Measurements from ENCODE around the gene PDCD1.

PDCD1 gene

DNA sequence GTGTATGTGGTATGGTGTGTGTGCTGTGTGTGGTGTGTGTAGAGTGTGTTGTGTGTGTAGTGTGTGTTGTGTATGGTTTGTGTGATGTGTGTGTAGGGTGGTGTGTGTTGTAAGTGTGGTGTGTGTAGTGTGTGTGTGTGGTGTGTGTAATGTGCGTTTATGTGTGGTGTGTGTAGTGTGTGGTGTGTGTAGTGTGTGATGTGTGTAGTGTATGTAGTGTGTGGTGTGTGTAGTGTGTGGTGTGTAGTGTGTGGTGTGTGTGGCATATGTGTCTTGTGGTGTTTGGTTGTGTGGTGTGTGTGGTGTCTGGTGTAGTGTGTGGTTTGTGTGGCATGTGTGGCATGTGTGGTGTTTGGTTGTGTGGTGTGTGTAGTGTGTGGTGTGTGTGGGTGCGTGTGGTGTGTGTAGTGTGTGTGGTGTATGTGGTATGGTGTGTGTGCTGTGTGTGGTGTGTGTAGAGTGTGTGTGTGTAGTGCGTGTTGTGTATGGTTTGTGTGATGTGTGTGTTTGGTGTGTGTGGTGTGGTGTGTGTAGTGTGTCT is 6.8 kb upstream of the PDCD1 start:
- DNase-seq (ENCODE audit: low read depth), result no peak

DNA sequence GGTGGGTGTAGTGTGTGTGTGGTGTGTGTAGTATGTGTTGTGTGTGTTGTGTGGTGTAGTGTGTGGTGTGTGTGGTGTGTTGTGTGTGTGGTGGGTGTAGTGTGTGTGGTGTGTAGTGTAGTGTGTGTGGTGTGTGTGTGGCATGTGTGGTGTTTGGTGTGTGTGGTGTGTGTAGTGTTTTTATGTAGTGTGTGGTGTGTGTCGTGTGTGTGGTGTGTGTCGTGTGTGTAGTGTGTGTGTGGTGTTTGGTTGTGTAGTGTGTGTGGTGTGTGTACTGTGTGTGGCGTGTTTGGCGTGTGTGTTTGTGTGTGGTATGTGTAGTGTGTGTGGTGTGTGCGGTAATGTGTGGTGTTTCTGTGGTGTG is 6.1 kb upstream of the PDCD1 start:
- DNase-seq (ENCODE audit: low read depth), result no peak

DNA sequence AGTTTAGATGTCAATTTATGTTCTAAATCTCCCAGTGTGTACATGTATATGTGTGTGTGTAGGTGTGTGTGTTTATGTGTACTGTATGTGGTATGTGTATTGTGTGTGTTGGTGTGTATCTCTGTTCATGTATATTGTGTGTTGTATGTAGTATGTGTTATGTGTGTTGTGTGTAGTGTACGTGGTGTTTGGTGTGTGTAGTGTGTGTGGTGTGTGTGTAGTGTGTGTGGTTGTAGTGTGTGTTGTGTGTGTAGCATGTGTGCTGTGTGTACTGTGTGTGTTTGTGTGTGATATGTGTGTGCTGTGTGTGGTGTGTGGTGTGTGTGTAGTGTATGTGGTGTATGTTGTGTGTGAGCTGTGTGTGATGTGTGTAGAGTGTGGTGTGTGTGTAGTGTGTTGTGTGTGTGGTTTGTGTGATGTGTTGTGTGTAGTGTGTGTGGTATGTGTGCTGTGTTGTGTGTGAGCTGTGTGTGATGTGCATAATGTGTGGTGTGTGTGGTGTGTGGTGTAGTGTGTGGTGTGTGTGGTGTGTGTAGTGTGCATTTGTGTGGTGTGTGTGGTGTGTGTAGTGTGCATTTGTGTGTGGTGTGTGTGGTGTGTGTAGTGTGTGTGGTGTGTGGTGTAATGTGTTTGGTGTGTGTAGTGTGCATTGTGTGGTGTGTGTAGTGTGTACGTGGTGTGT is 5.6 kb upstream of the PDCD1 start:
- DNase-seq (ENCODE audit: low read depth), result no peak

DNA sequence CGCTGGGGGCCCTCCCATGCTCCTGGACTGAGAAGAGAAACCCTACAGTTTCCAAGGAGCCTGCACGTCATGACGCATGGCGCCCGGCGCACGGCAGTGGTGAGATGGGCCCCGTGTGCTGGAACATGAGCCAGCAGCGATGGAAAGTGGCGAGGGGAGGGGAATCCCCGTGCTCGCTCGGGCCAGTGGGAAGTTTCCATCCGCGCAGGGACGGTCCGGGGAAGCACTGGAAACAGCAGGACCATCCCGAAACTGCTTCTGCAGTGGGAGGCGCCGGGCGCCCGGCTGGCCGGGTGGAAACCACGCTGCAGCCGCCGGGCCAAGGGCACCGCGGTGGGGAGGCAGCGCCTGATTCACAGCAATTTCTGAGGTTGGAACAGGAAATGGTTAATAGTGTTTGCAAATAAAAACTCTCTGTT is 4.9 kb upstream of the PDCD1 start:
- DNase-seq (ENCODE audit: low read depth), result no peak

DNA sequence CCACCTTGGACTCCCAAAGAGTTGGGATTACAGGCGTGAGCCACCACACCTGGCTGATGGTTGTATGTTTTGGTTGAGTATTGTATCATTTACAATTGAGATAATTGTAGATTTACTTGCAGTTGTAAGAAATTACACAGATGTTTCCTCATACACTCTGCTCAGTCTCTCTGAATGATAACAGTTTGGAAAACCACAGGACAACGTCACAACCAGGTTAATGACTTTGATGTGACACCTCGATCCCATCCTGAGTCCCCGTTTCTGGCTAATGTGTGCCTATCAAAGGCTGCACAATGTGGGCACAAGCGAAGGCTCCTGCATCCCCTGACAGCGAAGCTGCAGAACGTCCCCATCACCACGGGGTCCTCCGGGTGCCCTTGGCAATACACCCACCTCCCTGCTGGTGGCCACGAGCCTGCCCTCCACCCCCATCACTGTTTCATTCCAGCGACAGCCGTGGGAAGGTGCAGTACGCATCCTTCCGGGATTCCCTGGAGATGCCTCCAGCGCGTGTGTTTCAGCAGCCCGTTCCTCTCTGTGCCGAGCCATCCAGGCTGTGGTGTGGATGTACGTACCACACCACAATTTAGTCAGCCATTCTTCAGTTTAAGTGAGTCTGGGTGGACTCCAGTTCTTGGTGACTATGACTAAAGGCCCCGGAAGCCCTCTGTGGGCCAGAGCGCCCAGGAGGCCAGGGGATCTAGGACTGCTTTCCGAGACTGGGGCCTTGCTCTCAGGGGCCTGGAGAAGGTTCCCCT is 4.3 kb upstream of the PDCD1 start:
- DNase-seq (ENCODE audit: low read depth), result no peak

DNA sequence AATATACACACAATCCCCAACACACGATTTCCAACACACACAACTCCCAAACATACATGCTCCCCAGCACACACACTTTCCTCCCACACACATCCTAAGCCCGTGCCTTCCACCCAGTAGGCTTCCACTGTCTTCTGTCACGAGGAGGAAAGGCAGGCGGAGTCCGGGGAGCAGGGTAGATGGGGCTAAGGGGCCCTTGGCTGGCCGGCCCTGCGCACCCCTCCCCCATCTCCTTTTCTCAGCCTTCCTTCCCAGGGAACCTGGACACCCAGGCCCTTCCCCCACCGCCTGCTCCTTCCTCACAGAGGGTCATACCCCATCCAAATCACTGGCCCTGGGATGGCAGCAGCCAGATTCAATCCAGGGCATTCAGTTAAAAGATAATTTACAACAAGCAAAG is 3.4 kb upstream of the PDCD1 start:
- no peak for DNase-seq (ENCODE audit: low read depth)

DNA sequence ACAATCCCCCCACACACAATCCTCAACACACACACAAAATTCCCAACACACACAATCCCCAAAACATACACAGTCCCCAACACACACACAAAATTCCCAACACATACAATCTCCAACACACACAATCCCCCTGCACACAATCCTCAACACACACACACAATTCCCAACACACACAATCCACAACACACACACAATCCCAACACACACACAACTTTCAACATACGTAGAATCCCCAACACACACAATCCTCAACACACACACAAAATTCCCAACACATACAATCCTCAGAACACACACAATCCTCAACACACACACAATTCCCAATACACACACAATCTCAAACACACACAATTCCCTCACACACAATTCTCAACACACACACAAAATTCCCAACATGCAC is 2.6 kb upstream of the PDCD1 start:
- DNase-seq (ENCODE audit: low read depth), result no peak

DNA sequence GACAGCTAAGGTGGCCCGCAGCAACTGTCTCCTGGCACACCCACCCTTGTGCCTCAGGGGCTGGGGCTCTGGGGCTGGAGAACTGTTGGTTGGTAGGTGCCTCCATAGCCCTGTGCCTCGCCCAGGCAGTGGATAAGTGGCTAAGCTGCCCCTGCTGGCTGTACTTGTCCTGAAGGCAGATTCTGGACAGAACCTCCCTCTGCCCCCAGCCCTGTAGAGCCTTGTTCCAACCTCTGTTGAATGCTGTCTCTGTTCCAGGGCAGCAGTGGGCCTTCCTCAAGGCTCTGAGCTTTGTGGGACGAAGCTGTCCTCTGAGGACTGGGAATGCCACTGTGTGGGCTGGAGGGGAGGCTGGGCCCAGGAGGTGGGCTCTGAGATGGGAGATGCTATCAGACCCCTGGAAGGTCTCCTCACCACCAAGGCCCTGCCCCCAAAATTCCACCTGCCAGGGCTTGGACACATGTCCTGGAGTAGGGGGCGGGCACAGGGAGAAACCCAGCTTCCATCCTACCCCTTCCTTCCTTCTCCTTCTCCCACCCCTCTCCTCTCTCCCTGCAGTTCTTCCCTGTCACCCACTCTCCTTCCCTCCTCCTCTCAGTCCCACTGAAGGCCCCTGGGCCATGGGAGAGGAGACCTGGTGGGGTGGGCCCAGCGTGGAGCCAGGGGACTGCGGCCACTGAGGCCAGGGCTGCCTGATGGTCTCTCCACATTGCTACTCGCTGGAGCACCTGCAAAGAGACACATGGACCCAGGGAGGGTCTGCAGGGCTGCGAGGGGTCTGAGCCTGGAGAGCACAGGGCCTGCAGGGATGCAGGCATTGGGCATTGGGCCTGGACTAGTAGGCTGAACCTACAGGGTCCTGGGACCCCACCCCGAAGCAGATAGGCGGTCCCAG is 1.7 kb upstream of the PDCD1 start:
- DNase-seq (ENCODE audit: low read depth), result no peak

DNA sequence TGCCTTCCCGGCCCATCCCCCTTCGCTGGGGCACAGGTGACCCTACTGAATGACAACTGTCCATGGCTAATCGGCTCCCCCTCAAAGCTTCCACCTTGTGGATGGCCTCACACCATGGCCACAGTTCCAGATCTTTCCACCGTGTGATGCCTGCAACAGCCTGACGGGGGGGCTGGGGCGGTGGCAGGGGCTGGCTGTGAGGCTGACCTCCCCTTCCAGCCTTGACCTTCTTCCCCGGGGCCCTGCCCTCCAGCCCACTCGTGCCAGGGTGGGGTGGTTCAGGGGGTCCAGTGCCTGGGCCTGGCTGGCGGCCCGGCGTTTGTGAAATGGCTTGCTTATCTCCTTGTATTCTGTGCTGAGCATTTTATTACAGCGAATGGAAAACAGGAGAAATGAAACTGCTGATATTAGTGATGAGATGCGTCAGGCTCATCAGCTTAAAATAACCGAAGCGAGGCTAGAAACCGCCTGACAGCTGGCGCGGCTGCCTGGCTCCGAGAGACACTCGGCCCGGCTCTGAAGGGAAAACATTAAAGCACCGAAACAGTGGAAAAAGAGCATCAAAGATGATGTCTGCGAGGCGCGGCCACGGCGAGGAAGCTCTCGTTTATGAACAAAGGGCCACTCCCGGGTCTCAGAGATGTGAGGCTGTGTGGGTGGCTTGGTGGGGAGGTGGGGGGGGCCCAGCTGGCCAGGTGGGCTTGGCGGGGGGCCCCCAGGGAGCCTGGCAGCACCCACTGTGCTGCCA is 916 bp upstream of the PDCD1 start:
- DNase-seq (ENCODE audit: low read depth), result no peak

DNA sequence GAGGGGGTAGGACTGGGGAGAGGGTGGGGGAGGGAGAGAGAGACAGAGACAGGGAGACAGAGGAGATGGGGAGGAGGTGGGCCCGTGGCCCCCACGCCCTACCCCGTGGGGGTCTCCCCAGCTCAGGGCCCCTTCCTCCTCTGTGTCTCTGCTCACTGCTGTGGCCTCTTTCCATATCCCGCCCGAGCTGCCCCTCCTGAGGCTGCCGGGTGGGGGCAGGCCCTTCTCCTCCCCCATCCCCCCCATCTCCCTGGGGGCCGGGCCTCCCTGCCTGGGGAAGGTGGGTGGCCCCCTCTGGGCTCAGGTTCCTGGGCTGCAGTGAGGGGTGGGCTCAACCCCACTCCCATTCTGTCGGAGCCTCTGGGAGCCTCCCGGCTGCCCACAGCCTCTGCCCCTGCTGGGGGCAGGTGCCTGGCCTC is 332 bp upstream of the PDCD1 start:
- no peak for DNase-seq (ENCODE audit: low read depth)

DNA sequence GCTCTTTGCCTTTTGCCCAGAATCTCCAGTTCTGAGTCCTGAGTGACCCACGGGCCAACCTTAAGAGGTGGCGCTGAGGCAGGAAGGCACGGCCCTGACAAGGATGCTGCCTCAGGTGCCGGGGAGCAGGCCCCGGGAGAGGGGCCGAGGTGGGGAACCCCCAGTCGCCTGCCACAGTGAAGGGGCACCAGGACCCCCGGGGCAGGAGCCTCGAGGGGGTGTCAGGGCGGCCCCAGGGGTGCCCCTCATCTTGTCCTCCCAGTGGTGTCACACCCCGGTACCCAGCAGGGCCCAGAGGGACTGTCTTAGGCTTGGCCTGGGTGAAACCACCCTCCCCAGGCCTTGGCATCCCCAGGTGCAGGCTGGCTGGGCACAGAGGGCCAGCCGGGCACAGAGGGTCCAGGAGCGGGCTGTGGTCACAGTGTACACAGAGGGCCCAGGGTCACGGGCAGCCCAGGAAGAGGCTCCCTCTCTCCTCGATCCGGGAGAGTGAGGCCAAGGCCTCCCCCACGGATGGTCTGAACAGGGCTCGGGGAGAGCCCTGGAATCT is 1.0 kb downstream of the PDCD1 start:
- no peak for DNase-seq (ENCODE audit: low read depth)

DNA sequence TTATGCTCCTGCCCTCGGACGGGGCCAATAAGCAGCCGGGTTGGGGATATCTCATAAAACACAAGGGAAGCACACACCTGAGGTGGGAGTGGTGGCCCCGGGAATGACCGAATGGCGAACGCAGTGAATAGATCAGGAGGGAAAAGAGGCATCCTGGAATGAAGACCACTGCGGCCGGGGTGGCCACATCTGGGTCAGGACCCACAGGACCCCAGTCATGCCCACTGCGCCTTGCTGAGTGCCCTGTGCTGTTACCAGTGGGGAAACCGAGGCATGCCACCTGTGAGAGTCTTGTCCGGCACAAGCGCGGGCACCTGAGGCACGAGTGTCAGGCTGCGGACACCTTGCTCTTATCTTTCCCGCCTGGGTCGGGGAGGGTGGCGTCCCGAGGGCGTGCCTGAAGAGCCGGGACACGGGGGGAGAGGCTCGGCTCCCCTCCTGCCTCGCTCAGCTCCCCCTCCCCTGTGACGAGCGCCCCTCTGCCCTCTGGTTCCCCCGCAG is 1.6 kb downstream of the PDCD1 start:
- DNase-seq (ENCODE audit: low read depth), result no peak

DNA sequence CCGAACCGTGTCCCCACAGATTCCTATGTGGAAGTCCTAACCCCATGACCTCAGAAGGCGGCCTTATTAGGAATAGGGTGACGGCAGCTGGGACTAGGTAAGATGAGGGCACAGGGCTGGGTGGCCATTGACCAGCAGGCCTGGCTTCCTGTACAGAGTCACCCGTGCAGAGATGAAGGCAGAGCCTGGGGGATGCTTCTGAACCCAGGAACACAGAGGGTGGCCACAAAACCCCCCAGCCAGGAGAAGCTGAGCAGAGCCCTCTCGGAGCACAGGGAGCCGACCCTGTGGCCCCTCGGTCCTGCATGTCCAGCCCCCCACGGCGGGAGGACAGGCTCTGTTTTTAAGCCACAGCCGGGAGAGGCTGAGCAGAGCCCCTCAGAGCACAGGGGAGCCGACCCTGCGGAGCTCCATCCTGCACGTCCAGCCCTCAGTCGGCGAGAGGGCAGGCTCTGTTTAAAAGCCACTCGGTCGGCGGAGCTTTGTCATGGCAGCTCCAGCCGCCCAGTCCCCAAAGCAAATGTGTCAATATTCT is 2.7 kb downstream of the PDCD1 start:
- DNase-seq (ENCODE audit: low read depth), result no peak

DNA sequence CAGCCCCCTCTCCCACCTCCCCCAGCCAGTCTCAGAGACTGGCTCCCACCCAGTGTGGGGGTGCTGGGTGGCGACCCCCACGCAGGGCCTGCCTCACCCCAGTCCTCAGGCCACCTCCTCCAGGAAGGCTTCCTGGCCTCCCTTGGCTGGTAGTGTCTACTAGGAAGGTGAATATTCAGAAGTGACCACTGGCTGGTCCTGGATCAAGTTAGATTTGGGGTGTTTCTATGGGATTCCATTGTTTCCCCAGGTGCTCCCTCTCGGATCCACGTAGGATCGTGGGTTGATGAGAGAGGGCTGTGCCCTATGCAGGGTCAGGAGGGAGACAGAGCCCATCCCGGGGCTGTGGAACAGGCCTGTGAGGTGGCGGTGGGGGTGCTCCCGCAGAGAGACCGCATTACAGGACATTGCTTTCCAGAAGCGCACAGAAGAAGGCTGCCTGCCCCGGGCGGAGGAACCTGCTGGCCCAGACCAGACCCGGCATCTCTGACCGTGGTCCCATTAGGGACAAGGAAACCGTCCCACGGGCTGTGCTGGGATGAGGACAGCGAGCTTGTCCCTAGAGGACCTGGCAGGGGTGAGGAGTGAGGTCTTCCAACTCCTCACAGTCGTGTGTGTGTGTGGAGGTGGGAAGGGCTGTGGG is 3.3 kb downstream of the PDCD1 start:
- no peak for DNase-seq (ENCODE audit: low read depth)

DNA sequence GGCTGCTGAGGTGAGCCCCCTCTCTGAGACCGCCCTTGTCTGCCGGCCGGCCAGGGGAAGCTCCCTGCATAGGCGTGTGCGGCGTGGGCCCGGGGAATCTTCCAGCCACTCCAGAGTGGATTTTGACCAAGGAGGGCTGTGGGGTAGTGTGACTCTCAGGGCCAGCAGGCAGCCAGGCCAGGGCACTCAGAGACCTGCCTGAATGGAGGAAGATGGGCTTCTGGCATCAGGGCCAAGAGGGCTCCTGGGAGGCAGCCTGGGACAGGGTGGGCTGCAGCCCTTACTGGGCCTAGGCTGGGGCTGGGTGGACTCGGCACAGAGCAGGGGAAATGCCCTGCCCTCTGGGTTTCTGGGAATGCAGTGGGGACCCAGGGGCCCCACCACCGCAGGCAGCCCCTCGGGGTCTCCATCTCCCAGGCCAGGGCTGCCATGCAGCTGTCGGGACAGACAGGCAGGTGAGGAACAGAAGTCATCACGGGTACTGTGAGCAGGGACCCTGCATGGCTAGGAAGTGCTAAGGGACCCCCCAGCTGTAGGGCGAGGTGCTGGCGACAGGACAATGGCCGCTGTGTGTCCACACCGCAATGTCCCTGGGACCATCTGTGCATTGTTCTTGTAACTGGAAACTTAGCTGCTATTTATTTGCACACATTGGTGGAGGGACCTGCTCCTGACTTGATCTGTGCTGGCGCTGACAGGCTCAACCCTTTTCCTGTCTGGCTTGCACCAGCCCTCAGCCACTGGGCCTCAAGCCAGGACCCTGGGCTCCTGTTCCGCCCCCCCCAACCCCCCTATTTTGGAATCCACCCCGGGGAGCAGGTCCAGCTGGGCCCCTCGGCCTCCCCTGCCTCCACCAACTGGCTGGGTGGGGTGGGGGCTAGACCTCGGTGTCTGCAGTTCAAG is 4.1 kb downstream of the PDCD1 start:
- no peak for DNase-seq (ENCODE audit: low read depth)

DNA sequence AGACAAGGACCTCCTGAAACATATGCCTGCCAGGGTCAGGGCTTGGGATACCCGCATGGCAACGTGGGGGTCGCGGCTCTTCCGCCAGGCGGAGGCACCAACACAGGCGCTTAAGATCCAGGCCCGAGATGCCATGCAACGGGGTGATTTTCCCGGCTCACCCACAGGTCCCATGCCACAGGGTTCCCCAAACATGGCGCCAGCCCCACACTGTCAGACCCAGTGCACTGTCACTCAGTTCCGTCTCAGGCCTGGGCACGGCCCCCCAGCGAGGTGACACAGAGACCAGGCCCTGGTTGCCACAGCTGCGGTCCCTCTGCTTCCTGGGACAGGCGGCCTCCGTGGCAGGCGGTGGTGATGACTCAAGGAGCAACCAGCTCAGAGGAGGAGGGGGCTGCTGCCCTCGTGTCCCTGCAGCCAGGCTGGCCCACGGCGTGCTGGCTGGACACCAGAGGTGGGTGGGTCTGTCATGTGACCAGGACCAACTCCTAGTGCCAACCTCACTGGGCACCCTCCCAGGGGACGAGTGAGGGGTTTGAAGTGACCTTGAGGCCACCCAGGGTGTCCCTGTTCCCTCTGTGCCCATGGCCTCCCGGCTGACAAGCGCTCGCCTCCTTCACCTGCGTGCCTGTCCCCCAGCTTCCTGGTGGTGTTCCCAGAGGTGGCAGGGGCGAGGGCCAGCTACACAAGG is 4.9 kb downstream of the PDCD1 start:
- DNase-seq (ENCODE audit: low read depth), result no peak

DNA sequence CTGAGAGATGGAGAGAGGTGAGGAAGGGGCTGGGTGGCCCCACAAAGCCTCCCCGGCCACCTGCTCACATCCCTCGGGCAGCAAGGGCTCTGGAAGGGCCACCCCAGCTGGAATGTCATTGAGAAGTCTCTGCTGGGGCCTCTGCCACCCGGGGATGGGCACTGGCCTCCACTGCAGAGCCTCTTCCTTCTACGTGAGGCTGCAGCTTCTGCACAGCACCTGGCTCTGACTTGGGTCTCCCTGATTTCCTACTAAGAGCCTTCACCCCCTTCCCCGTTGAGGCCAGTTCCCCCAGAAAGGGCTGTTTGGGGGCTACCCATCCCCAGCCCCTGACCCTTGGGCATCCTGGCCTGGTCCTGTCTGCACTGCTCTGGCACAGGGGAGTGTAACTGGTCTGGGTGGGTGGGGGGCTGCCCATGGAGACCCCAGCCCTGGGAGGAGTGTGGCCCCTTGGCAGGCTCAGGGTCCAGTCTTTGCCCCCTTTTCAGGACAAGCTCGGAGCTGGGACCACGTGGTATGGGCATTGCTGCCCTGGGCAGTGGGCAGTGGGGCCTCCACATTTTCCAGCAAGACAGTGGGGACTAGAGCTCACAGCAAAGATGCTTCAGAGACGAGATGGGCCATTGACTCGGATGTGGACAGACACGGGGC is 5.6 kb downstream of the PDCD1 start:
- DNase-seq (ENCODE audit: low read depth), result no peak
